ENCODE measurements around the gene TRIM9. TPM values are rescaled to one million over a fixed set of nuclear protein-coding genes. Genes with fewer than 3 reads are reported as not detected.

The TRIM9 gene
- total RNA-seq, 1 donor from 2014 or later = 19.7 TPM

- H3K4me3 Mint-ChIP-seq = no peak overlapping the region
- H3K9me3 Mint-ChIP-seq = peaks cover 2% of the 10 kb centered on the region
- H3K27me3 Mint-ChIP-seq (ENCODE audit: low read depth) = no peaks in the 10 kb centered on the region
- H3K27ac Mint-ChIP-seq (ENCODE audit: unreplicated experiment) = no peak overlapping the region
- TF ChIP-seq CTCF (conservative IDR thresholded peaks at IDR 0.05) = no peak
- H3K36me3 Mint-ChIP-seq (ENCODE audit: low read depth) = peaks cover 14% of the 10 kb centered on the region
- no peak for DNase-seq (ENCODE audit: low read depth, low spot score)
- H3K4me1 Mint-ChIP-seq = peaks cover 2% of the 10 kb centered on the region
Measured at GRCh38 chr14:51014086-51014485, 80.8 kb downstream of the TRIM9 start.

DNA sequence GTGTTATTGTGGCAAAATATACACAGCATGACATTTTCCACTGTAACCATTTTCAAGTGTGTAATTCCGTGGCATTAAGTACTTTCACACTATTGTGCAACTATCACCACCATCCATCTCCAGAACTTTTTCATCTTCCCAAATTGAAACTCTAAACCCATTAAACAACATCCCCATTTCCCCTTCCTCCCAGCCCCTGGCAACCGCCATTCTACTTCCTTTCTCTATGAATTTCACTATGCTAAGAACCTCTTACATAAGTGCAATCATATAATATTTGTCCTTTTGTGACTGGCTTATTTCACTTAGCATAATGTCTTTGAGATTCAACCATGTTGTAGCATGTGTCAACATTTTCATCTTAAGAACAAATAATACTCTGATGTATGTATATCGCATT lies 82.8 kb downstream of the TRIM9 start:
- Mint-ChIP-seq H3K27me3 (ENCODE audit: low read depth) (no peaks in the 10 kb centered on the region), H3K9me3 (peaks cover 2% of the 10 kb centered on the region), H3K36me3 (ENCODE audit: low read depth) (peaks cover 16% of the 10 kb centered on the region), H3K4me3 (no peak overlapping the region), H3K4me1 (peaks cover 16% of the 10 kb centered on the region), H3K27ac (ENCODE audit: unreplicated experiment) (no peak overlapping the region)
- TF ChIP-seq CTCF (conservative IDR thresholded peaks at IDR 0.05) = no peak
- no peak for DNase-seq (ENCODE audit: low read depth, low spot score)

DNA sequence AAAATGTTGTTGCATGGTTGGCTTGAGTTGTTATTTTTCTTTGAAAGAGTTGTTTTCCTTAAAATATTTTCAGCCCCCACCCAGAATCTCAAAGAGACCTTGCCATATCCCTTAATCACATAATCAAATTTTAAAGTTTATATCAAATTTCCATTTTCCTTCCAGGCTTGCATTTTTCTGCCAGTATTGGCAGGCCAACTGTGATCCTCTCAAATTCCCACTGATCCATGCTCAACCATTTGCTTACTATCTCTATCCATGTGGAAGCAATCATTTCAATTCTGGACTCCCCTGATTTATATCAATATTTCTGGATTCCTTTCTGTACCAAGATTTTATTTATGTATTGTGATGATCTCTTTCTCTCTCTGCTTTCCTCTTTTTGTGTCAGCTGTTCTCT lies 86.5 kb downstream of the TRIM9 start:
- H3K4me1 Mint-ChIP-seq = peaks cover 52% of the 10 kb centered on the region
- peaks cover 2% of the 10 kb centered on the region for H3K9me3 Mint-ChIP-seq
- no peak for DNase-seq (ENCODE audit: low read depth, low spot score)
- peak overlapping the region; percentile 3 for H3K27ac Mint-ChIP-seq (ENCODE audit: unreplicated experiment)
- H3K36me3 Mint-ChIP-seq (ENCODE audit: low read depth) = peaks cover 13% of the 10 kb centered on the region
- no peaks in the 10 kb centered on the region for H3K27me3 Mint-ChIP-seq (ENCODE audit: low read depth)
- no peak for TF ChIP-seq CTCF (conservative IDR thresholded peaks at IDR 0.05)
- H3K4me3 Mint-ChIP-seq = no peak overlapping the region

DNA sequence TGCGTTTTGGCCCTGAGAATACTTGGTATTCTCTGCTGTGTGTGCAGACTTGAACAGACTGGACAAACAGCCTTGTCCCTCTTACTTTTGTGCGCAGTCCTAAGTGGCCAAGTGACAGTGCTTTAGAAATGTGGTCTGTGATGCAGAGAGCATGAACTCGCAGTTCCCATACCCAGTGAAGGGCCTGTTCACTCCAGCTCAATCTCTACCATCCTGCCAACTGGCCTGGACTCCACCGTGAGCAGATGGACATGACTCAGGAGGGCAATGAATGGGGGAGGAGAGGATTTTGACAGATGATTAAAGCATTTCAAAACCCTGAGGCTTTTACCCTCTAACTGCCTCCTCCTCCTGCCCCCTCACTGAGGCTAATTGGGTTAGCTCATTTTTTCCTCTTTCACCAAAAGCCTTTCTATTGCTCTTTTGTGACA lies 88.1 kb downstream of the TRIM9 start:
- Mint-ChIP-seq H3K36me3 (ENCODE audit: low read depth) (peaks cover 9% of the 10 kb centered on the region), H3K4me3 (peak overlapping the region; percentile 68), H3K4me1 (peaks cover 62% of the 10 kb centered on the region), H3K9me3 (no peaks in the 10 kb centered on the region), H3K27me3 (ENCODE audit: low read depth) (no peaks in the 10 kb centered on the region), H3K27ac (ENCODE audit: unreplicated experiment) (peak overlapping the region; percentile 95)
- TF ChIP-seq CTCF (conservative IDR thresholded peaks at IDR 0.05) = no peak
- DNase-seq (ENCODE audit: low read depth, low spot score) = peak; percentile 12

- peaks cover 62% of the 10 kb centered on the region for H3K4me1 Mint-ChIP-seq
- peak overlapping the region; percentile 95 for H3K27ac Mint-ChIP-seq (ENCODE audit: unreplicated experiment)
- no peak for TF ChIP-seq CTCF (conservative IDR thresholded peaks at IDR 0.05)
- no peaks in the 10 kb centered on the region for H3K27me3 Mint-ChIP-seq (ENCODE audit: low read depth)
- no peak for DNase-seq (ENCODE audit: low read depth, low spot score)
- peaks cover 9% of the 10 kb centered on the region for H3K36me3 Mint-ChIP-seq (ENCODE audit: low read depth)
- no peaks in the 10 kb centered on the region for H3K9me3 Mint-ChIP-seq
- peak overlapping the region; percentile 68 for H3K4me3 Mint-ChIP-seq
Measured at GRCh38 chr14:51006324-51006723, 88.6 kb downstream of the TRIM9 start.
